HG03565 (cell line): Measurements from ENCODE around the gene RHOA.
"Not testable (repeated sequence)": the region's sequence is repeated elsewhere in the genome, so short reads cannot be mapped to it uniquely, and the experiment has no call there.

Experiments used
- ATAC-seq: cut with Tn5 transposase; IDR thresholded peaks from one replicate; pipeline ENCODE4 v1.9.1; 2021; ENCODE audit warnings: mild to moderate bottlenecking, moderate library complexity; ENCODE audit not compliant: unreplicated experiment

The RHOA gene

GRCh38 chr3:49412632-49413337, 1.0 kb upstream of the RHOA start:
- no peak for ATAC-seq

- ATAC-seq: peak; percentile 16
Observed at GRCh38 chr3:49411535-49411967, 225 bp downstream of the RHOA start.

- no peak for ATAC-seq
Observed at GRCh38 chr3:49410846-49411534, 786 bp downstream of the RHOA start.

- no peak for ATAC-seq
Observed at GRCh38 chr3:49410066-49410845, 1.5 kb downstream of the RHOA start.

- no peak for ATAC-seq
Observed at GRCh38 chr3:49406571-49407565, 4.9 kb downstream of the RHOA start.

- not testable (repeated sequence) for ATAC-seq
Observed at GRCh38 chr3:49405570-49405969, 6.2 kb downstream of the RHOA start.

GRCh38 chr3:49403891-49404290, 7.9 kb downstream of the RHOA start:
- no peak for ATAC-seq

GRCh38 chr3:49401766-49402165, 10.0 kb downstream of the RHOA start:
- no peak for ATAC-seq

- ATAC-seq: no peak
Observed at GRCh38 chr3:49399461-49399860, 12.3 kb downstream of the RHOA start.

- no peak for ATAC-seq
Observed at GRCh38 chr3:49397470-49397869, 14.3 kb downstream of the RHOA start.

GRCh38 chr3:49391310-49391709, 20.5 kb downstream of the RHOA start:
- ATAC-seq: not testable (repeated sequence)

- ATAC-seq: no peak
Observed at GRCh38 chr3:49389297-49389696, 22.5 kb downstream of the RHOA start.

GRCh38 chr3:49388289-49388820, 23.4 kb downstream of the RHOA start:
- ATAC-seq: no peak

- no peak for ATAC-seq
Observed at GRCh38 chr3:49387721-49388120, 24.1 kb downstream of the RHOA start.

GRCh38 chr3:49386056-49386756, 25.6 kb downstream of the RHOA start:
- no peak for ATAC-seq

- ATAC-seq: no peak
Observed at GRCh38 chr3:49385617-49386016, 26.2 kb downstream of the RHOA start.

- ATAC-seq: no peak
Observed at GRCh38 chr3:49383387-49383786, 28.4 kb downstream of the RHOA start.

- ATAC-seq: no peak
Observed at GRCh38 chr3:49378249-49378895, 33.4 kb downstream of the RHOA start.

- no peak for ATAC-seq
Observed at GRCh38 chr3:49377483-49377882, 34.3 kb downstream of the RHOA start.
